ENCODE data around the gene GFRA4. TPM values are rescaled to one million over a fixed set of nuclear protein-coding genes. Genes with fewer than 3 reads are reported as not detected.

The GFRA4 gene
- total RNA-seq, 2 experiments from 2014 or later = not detected

- Mint-ChIP-seq H3K4me3 (no peak overlapping the region), H3K27ac (no peak overlapping the region), H3K36me3 (ENCODE audit: low read depth) (no peaks in the 10 kb centered on the region), H3K4me1 (ENCODE audit: low read depth) (peaks cover 23% of the 10 kb centered on the region), H3K9me3 (ENCODE audit: insufficient read depth) (no peaks in the 10 kb centered on the region), H3K27me3 (ENCODE audit: low read depth) (peaks cover 70% of the 10 kb centered on the region)
- ATAC-seq (no peak), DNase-seq (no peak)
- ChIA-PET POLR2A (no interaction called here), CTCF (interaction anchor here (1.3 kb wide), 1 partner anchor 40 kb away, joined by 5 read pairs; no protein-coding TSS in a partner anchor)
These were observed 7.7 kb upstream of the GFRA4 start for GRCh38 chr20:3670945-3671344.

GRCh38 chr20:3670511-3670910, 7.3 kb upstream of the GFRA4 start:
- Mint-ChIP-seq H3K4me1 (ENCODE audit: low read depth) (peaks cover 27% of the 10 kb centered on the region), H3K27ac (no peak overlapping the region), H3K36me3 (ENCODE audit: low read depth) (no peaks in the 10 kb centered on the region), H3K9me3 (ENCODE audit: insufficient read depth) (no peaks in the 10 kb centered on the region), H3K4me3 (no peak overlapping the region), H3K27me3 (ENCODE audit: low read depth) (peaks cover 66% of the 10 kb centered on the region)
- ATAC-seq (no peak), DNase-seq (no peak)
- CTCF ChIA-PET = no interaction called here
- POLR2A ChIA-PET = no interaction called here

- CTCF ChIA-PET = no interaction called here
- no peak for DNase-seq
- peaks cover 62% of the 10 kb centered on the region for H3K27me3 Mint-ChIP-seq (ENCODE audit: low read depth)
- no peaks in the 10 kb centered on the region for H3K36me3 Mint-ChIP-seq (ENCODE audit: low read depth)
- no peak overlapping the region for H3K27ac Mint-ChIP-seq
- H3K9me3 Mint-ChIP-seq (ENCODE audit: insufficient read depth) = no peaks in the 10 kb centered on the region
- no peak for ATAC-seq
- POLR2A ChIA-PET = no interaction called here
- peaks cover 34% of the 10 kb centered on the region for H3K4me1 Mint-ChIP-seq (ENCODE audit: low read depth)
- no peak overlapping the region for H3K4me3 Mint-ChIP-seq
These were observed 6.6 kb upstream of the GFRA4 start for GRCh38 chr20:3669710-3670367.

- POLR2A ChIA-PET = no interaction called here
- H3K36me3 Mint-ChIP-seq (ENCODE audit: low read depth) = no peaks in the 10 kb centered on the region
- DNase-seq (no peak), ATAC-seq (no peak)
- peaks cover 33% of the 10 kb centered on the region for H3K4me1 Mint-ChIP-seq (ENCODE audit: low read depth)
- peak overlapping the region; percentile 47 for H3K27ac Mint-ChIP-seq
- H3K9me3 Mint-ChIP-seq (ENCODE audit: insufficient read depth) = no peaks in the 10 kb centered on the region
- CTCF ChIA-PET = interaction anchor here (1.3 to 5.9 kb wide), 3 partner anchors 9 to 100 kb away, joined by 4 to 49 read pairs (median 4); partner anchors contain the start of gene ADISSP
- H3K4me3 Mint-ChIP-seq = no peak overlapping the region
- H3K27me3 Mint-ChIP-seq (ENCODE audit: low read depth) = peaks cover 68% of the 10 kb centered on the region
These were observed 4.3 kb upstream of the GFRA4 start for GRCh38 chr20:3667434-3668037.

- DNase-seq = no peak
- Mint-ChIP-seq H3K27ac (no peak overlapping the region), H3K9me3 (ENCODE audit: insufficient read depth) (no peaks in the 10 kb centered on the region), H3K4me3 (no peak overlapping the region), H3K4me1 (ENCODE audit: low read depth) (peaks cover 42% of the 10 kb centered on the region), H3K36me3 (ENCODE audit: low read depth) (no peaks in the 10 kb centered on the region), H3K27me3 (ENCODE audit: low read depth) (peaks cover 69% of the 10 kb centered on the region)
- POLR2A ChIA-PET = no interaction called here
- no peak for ATAC-seq
- CTCF ChIA-PET = interaction anchor here (5.9 kb wide), 1 partner anchor 13 kb away, joined by 49 read pairs; no protein-coding TSS in a partner anchor
These were observed 659 bp upstream of the GFRA4 start for GRCh38 chr20:3663858-3664257.

- ChIA-PET POLR2A (no interaction called here), CTCF (interaction anchor here (1.9 kb wide), 1 partner anchor 15 kb away, joined by 5 read pairs; no protein-coding TSS in a partner anchor)
- no peak for DNase-seq
- Mint-ChIP-seq H3K27me3 (ENCODE audit: low read depth) (peaks cover 65% of the 10 kb centered on the region), H3K36me3 (ENCODE audit: low read depth) (no peaks in the 10 kb centered on the region), H3K9me3 (ENCODE audit: insufficient read depth) (no peaks in the 10 kb centered on the region), H3K4me1 (ENCODE audit: low read depth) (peaks cover 39% of the 10 kb centered on the region), H3K4me3 (no peak overlapping the region), H3K27ac (no peak overlapping the region)
- no peak for ATAC-seq
These were observed 1.2 kb downstream of the GFRA4 start for GRCh38 chr20:3661814-3662665.

- Mint-ChIP-seq H3K9me3 (ENCODE audit: insufficient read depth) (no peaks in the 10 kb centered on the region), H3K36me3 (ENCODE audit: low read depth) (no peaks in the 10 kb centered on the region), H3K27me3 (ENCODE audit: low read depth) (peaks cover 67% of the 10 kb centered on the region), H3K27ac (no peak overlapping the region), H3K4me3 (no peak overlapping the region), H3K4me1 (ENCODE audit: low read depth) (peaks cover 32% of the 10 kb centered on the region)
- no peak for ATAC-seq
- DNase-seq = no peak
- POLR2A ChIA-PET = no interaction called here
- CTCF ChIA-PET = interaction anchor here (1.9 kb wide), 1 partner anchor 15 kb away, joined by 5 read pairs; no protein-coding TSS in a partner anchor
These were observed 2.0 kb downstream of the GFRA4 start for GRCh38 chr20:3661060-3661813.

GRCh38 chr20:3660262-3661059, 2.7 kb downstream of the GFRA4 start:
- Mint-ChIP-seq H3K27me3 (ENCODE audit: low read depth) (peaks cover 73% of the 10 kb centered on the region), H3K27ac (no peak overlapping the region), H3K4me3 (no peak overlapping the region), H3K36me3 (ENCODE audit: low read depth) (no peaks in the 10 kb centered on the region), H3K9me3 (ENCODE audit: insufficient read depth) (no peaks in the 10 kb centered on the region), H3K4me1 (ENCODE audit: low read depth) (peaks cover 24% of the 10 kb centered on the region)
- ChIA-PET POLR2A (no interaction called here), CTCF (no interaction called here)
- DNase-seq (no peak), ATAC-seq (no peak)

GRCh38 chr20:3659492-3660261, 3.5 kb downstream of the GFRA4 start:
- ATAC-seq (no peak), DNase-seq (no peak)
- Mint-ChIP-seq H3K9me3 (ENCODE audit: insufficient read depth) (no peaks in the 10 kb centered on the region), H3K4me3 (no peak overlapping the region), H3K27me3 (ENCODE audit: low read depth) (peaks cover 73% of the 10 kb centered on the region), H3K36me3 (ENCODE audit: low read depth) (no peaks in the 10 kb centered on the region), H3K4me1 (ENCODE audit: low read depth) (peaks cover 16% of the 10 kb centered on the region), H3K27ac (no peak overlapping the region)
- CTCF ChIA-PET = interaction anchor here (0.9 to 1.3 kb wide), 2 partner anchors 50 to 51 kb away, joined by 3 to 4 read pairs; no protein-coding TSS in a partner anchor
- POLR2A ChIA-PET = no interaction called here

- no peak overlapping the region for H3K4me3 Mint-ChIP-seq
- peaks cover 15% of the 10 kb centered on the region for H3K4me1 Mint-ChIP-seq (ENCODE audit: low read depth)
- POLR2A ChIA-PET = interaction anchor here (0.6 kb wide), 1 partner anchor 32 kb away, joined by 3 read pairs; no protein-coding TSS in a partner anchor
- ATAC-seq = peak; percentile 62
- CTCF ChIA-PET = interaction anchor here (0.9 to 1.4 kb wide), 4 partner anchors 18 to 95 kb away, joined by 3 to 4 read pairs (median 4); no protein-coding TSS in a partner anchor
- no peaks in the 10 kb centered on the region for H3K36me3 Mint-ChIP-seq (ENCODE audit: low read depth)
- peaks cover 67% of the 10 kb centered on the region for H3K27me3 Mint-ChIP-seq (ENCODE audit: low read depth)
- no peaks in the 10 kb centered on the region for H3K9me3 Mint-ChIP-seq (ENCODE audit: insufficient read depth)
- H3K27ac Mint-ChIP-seq = no peak overlapping the region
- DNase-seq = no peak
These were observed 4.3 kb downstream of the GFRA4 start for GRCh38 chr20:3658716-3659491.

All from activated CD8-positive, alpha-beta T cell treated with anti-CD3 and anti-CD28 coated beads, Interleukin-2, amount 10 ng/mL, durations not matched to agents 7 days and 5 days (primary cell).